HG03439 (cell line): Measurements from ENCODE around the gene PPP1R3F.
"Not testable (repeated sequence)": the region's sequence is repeated elsewhere in the genome, so short reads cannot be mapped to it uniquely, and the experiment has no call there.

Experiments
- ATAC-seq: cut with Tn5 transposase; IDR thresholded peaks from one replicate; pipeline ENCODE4 v1.9.1; 2021; ENCODE audit warnings: mild to moderate bottlenecking, moderate library complexity; ENCODE audit not compliant: unreplicated experiment

PPP1R3F gene

DNA sequence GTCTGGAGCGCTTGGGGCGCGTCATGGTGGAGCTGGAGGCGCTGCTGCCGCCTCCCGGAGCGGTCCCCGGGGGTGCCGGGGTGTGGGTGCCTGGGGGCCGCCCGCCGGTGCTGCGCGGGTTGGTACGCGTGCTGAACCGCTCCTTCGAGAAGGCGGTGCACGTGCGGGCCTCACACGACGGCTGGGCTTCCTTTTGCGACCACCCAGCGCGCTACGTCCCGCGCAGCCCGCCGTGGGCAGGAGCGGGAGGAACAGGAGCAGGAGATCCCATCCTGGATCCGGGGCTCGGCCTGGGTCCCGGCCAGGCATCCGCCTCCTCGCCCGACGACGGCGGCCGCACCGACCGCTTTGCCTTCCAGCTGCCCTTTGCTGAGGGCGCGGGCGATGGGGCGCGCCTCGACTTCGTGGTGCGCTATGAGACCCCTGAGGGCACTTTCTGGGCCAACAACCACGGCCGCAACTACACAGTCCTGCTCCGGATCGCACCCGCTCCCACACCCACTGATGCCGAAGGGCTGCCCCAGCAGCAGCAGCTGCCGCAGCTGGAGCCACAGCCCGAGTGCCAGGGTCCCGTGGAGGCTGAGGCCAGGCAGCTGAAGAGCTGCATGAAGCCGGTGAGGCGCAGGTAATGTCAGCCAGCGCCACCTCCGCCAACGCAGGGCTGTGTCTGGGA, 792 bp downstream of the PPP1R3F start:
- no peak for ATAC-seq

DNA sequence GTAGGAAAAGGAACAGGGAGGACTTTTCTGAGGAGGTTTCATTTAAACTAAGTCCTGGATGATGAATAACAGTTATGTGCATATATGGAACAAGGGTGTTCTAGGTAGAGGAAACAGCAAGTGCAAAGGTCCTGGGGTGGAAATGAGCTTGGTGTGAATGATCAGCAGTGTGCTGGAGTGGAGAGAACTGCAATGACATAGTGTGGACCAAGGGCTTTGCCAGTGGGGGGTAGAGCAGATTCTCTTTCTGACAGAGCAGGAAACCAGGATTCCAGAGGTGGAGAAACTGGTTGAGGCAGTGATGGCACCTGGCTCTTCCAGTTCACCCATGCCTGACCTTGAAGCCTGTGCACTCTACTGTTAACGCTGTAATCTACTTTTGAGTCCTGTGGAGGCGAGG, 1.7 kb downstream of the PPP1R3F start:
- ATAC-seq = no peak

DNA sequence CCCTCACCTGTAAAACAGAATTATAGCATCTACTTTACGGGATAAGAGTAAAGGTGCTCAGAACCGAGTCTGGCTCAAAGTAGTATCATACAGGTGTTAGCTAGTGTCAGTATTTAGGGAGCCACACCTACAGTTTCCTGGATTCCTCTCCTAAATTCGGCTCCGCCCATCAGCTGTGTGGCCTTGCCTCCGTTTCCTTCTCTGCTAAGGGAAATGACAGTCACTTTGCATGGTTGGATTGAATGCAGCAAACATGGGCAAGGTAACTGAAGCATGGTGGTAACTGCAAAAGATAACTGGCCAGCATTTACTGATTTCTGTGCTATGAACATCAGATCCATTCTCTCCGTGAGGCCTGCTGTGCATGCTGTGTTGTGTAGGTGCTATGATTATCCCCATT, 2.8 kb downstream of the PPP1R3F start:
- ATAC-seq = no peak

DNA sequence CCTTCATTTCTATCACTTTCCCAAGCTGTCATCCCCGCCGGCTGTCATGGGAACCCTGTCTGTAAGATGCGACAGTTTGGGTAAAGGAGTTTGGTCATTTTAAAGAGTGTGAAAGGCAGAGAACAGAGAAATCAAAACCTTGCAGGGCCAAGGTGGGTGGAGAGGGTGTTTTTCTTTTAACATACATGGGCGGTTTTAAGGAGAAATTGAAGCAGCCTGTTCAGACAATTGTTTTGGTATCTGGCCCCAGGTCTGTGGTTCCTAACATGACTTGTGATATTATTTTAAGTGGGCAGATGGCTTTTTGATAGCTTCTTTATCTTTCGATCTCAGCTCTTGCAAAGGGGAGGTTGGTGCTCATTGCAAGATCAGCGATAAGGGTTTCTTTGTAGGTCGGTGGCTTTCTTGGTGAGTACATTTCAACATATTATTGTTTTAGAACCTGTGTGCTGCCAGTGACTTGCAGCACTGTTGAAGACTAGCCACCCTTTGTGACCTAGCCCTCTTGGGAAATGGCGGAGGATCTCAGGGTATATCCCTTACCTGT, 3.7 kb downstream of the PPP1R3F start:
- no peak for ATAC-seq

DNA sequence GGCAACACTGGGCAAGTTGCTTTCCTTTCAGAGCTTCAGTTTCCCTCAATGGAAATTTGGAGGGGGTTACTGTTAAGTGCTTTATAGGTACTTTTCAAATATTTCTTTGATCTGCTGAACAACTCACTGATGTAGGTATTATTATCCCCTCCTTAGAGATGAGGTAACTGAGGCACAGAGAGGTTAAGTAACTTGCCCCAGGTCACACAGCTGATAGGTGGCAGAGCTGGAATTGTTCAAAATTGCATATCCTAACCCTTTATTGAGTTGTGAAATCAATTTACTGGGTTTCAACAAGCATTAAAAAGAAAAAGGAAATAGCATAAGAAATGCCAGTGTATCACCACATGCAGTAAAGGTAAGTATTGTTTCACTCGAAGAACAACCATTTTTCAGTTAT, 6.6 kb downstream of the PPP1R3F start:
- no peak for ATAC-seq

DNA sequence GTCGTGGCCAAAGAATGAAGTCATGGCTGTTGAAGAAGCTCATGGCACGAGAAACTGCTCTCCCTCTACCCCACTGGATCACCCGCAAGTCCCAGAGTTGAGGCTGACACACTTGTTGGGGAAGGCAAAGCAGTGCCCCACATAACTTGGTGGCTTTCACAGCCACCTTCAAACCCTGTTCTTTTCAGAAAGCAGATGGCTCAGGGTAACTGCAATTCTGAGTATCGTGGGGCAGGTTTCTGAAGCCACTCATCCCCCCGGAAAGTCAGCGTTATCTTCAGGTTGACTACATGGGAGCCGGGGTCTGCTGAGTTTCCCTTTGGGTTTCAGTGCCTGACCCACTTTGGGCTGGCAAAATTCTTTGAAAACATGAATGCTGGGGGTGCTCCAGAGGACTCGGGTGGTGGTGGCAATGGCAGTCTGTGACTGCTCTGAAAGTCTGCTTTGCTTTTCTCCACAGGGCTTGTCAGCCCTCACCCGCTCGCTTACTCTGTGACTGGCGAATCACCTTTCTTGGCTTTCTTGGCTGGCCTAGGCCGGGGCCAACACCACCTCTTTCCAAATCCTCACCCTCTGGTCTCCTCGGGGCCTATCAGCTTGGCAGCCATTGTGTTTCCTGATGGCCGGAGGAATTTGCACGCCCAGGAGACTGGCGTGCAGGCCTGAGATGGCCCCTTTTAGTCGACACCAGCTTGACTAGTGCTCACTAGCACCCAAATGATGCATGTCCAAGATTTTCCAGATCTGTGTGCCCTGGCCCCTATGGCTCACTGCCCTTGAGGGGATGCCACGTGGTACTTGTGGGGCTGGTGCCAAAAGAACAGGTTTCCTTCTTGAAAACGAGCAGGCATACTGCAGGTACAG, 7.3 kb downstream of the PPP1R3F start:
- ATAC-seq = no peak

DNA sequence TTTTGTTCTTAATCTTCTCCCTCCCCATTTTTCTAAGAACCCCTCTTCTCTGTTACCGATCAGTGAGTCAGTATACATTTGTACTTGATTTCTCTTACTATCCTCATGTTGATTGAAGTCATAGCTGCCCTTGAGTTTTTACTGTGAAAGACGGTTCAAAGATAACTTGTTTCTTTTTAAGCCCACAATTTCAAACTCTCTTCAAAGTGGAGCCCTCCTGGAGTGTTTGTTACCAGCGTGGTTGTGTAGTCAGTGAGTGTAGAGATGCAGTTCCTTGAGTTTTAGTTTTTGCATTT, 7.9 kb downstream of the PPP1R3F start:
- ATAC-seq = no peak

DNA sequence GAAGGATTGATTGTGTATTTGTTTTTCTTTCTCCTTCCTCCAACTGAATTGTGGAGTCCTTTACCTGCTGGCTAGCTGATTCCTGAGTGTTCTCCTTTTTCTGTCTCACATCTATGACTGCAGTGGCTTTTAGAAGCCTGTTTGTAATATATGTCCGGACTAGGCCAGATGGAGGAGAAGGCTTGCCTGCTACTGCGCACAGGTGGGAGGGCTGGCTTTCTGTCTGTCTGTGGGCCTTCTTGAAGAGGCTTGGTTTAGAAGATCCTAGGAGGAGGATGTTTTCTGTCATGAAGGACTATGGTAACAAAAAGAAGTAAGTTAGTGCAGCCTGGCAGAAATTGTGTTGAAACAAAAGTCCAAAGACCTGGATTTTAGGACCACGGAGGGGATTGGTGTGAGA, 8.5 kb downstream of the PPP1R3F start:
- no peak for ATAC-seq

DNA sequence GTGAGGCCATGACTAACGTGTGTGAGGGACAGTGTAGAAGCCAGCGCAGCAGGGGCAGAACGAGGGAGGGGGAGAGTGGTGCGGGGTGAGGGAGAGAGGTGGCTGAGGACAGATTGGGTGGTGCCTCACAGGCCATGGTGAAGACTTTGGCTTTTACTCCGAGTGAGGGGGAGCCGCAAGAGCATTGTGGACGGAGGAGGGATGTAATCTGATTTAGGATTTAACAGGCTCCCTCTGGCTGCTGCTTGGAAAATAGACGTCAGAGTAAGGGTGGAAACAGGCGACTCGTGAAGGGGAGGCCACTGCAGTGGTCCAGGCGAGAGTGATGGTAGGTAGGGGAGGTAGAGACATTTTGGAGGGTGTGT, 13.0 kb downstream of the PPP1R3F start:
- ATAC-seq = no peak

DNA sequence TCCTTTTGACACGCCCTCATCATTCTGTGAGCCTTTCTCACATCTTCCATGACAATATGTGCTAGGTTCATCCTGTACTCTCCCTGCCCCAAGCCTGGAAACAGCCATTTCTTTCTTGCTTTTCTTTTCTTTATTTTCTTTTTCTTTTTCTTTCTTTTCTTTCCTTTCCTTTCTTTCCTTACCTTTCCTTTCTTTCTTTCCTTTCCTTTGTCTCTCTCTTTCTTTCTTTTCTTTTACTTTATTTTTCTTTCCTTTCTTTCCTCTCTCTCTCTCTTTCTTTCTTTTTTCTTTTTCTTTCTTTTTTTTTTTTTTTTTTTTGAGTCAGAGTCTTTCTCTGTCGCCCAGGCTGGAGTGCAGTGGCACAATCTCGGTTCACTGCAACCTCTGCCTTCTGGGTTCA, 14.6 kb downstream of the PPP1R3F start:
- ATAC-seq = no peak

DNA sequence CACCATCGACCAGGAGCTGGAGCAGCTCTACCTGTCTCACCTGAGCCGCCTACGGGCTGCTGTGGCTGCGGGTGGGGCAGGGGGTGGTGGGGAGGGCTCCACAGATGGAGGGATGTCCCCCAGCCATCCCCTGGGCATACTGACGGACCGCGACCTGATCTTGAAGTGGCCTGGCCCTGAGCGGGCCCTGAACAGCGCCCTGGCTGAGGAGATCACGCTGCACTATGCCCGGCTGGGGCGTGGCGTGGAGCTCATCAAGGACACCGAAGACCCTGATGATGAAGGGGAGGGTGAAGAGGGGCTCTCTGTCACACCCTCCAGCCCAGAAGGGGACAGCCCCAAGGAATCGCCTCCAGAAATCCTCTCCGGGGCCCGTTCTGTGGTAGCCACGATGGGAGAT, 16.5 kb downstream of the PPP1R3F start:
- ATAC-seq = no peak

DNA sequence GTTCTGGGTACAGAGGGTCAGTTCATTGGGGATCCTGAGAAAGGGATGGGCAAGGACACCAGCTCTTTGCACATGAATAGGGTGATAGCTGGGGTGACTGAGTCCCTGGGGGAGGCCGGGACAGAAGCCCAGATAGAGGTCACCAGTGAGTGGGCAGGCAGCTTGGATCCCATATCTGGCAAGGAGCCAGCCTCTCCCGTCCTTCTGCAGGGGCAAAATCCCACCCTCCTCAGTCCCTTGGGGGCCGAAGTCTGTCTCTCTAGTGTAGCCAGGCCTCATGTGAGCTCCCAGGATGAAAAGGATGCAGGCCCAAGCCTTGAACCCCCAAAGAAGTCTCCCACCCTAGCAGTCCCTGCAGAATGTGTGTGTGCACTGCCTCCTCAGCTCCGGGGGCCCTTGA, 17.0 kb downstream of the PPP1R3F start:
- no peak for ATAC-seq

DNA sequence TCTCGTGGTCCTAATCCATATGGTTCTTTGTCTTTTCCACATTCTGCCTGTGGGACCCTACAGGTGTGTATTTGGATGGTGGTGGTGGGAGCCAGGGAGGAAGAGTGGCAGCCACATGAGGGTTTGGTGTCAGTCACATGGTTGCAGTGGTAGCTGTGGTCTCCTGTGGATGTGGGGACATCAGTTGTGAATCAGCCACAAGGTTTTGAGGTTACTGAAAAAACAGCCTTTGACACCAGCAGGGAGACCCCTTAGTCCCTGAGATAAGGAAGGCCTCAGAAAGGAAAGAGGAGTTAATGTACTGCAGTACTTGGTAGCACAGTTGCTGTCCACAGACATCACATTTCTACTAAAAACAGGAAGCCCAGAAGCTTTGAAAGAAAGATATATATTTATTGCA, 18.1 kb downstream of the PPP1R3F start:
- no peak for ATAC-seq

DNA sequence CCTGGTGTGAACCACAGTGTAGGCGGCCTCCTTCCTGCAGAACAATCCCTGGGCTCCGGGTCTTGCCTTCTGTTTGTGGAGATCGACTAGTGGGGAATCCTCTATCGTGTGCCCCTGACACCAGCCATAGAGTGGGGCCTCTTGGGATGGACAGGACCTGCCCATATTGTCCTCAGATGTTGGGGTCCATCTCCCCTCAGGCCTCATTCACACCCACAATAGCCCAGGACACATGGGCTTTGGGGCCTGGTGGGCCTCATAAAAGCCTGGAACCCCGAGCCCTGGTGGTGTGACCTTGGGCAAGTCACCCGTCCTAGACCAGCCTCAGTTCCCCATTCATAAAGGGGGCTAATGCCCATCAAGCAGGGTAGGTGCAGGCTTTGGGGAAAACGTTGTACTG, 20.6 kb downstream of the PPP1R3F start:
- no peak for ATAC-seq

DNA sequence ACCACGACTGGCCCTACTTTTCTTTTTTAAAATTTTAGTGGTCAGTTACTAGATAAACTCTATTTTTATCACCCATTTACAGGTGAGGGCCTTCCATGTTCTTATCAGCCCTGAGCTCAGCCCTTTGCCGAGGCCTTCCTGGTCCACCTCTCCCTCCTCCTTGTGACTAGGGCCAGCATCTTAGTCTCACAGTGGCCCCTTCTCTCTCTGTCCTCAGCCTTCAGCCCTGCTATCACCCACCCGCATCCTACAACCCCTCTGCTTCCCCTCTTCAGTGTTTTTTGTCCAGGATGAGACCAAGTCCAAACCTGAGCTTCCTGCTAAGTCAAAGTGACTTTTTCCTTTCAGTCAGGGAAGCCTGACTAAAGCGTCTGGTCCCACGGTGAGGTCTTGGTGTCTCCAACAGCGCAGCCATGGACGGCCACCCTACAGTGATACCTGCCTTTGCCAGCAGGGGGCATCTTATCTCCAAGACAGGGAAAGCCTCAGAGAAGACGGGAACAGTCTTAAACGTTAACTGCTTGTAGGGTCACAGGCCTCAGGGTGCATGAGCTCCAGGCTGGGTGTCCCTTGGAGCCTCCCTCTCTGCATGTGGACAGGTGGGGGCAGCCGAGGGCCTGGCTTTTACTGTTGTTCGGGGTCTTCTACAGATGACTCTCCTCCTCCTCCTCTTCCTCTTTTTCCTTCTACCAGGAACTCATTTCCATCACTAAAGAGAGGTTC, 22.2 kb downstream of the PPP1R3F start:
- no peak for ATAC-seq

DNA sequence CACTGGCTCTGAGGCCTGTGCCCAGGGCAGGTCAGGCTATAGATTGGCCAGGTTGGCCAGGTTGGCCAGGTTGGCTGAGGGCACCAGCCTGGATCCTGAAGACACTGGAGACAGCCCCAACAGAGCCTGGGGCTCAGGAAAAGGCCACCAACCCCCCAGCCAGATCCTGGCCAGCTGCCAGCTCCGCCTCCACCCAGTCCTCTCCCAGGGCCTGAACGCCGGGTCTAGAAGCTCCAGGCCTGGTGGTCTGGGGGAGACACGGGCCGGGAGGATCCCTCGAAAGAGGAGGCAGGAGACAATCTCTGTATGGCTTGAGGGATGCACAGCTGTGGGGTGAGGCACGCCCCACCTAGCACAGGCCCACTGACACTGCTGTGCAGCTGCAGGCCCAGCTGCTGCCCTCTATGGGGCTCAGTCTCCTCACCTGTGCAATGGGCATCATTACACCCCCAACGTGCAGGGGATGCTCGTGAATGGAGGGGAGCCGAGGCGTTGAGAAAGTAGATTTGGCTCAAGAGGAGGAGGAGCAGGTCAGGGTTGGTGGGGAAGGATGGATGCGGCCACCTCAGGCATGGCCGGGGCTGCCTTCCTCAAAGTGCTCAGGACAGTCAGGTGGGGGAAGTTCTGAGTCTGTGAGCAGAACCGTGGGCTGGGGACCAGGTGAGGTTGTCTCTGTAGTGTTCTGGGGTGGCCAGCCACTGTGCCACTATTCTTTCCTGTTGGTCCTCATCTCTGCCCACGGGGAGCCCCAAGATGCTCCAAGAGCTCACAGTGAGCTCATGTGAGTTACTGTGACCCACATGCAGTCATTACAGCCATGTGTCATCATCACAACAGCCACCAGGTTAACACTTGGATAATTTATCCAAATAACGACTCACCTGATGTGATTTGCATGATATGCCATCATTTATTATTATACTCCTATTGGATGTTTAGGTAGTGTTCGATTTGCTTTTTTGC, 23.1 kb downstream of the PPP1R3F start:
- no peak for ATAC-seq

DNA sequence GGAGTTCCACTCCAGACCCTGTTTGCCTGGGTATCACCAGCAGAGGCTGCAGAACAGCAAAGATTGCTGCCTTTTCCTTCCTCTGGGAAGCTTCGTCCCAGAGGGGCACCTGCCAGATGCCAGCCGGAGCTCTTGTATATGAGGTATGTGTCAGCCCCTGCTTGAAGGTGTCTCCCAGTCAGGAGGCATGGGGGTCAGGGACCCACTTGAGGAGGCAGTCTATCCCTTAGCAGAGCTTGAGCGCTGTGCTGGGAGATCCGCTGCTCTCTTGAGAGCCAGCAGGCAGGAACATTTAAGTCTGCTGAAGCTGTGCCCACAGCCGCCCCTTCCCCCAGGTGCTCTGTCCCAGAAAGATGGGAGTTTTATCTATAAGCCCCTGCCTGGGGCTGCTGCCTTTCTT, 29.7 kb downstream of the PPP1R3F start:
- ATAC-seq = not testable (repeated sequence)

DNA sequence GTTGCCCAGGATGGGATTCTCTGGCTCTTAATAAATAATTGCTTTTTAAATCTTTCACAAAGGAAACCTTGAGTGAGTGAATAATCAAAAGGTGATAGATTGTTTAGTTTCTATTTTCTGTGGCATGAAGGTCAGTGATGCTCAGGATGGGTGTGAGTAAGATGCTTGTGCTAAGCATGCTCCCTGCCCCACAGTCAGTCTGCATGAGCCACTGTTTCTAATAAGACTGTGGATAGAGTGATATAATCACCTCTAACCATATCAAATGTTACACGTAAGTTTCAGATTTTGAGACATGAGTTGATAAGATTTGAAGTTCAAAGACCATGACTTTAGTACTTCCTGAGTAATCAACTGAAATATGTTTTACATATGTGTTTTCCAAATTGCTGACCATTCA, 31.1 kb downstream of the PPP1R3F start:
- ATAC-seq = no peak

DNA sequence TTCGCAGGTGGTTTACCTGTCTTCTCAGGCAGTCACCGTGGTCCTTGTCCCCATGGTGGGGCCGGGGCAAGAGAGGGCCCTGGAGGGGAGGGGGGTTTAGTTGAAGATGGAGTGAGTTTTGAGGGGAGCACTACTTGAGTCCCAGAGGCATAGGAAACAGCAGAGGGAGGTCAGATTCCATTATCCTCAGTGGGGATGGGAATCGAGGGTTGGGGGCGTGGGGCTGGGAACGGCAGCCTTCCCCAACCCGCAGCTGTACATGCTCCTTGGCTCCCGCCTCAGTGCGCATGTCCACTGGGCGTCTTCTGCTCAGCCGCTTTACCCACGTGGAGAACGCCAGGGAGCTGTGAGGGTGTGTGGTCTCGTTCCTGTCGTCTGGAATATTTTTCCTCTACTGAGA, 33.8 kb downstream of the PPP1R3F start, which contains the start of gene GAGE10:
Gene GAGE10, plus strand, starts transcription at position 301 of the 400 bp plus-strand sequence. CDS start 1,214 bp downstream, outside the sequence.
- no peak for ATAC-seq

DNA sequence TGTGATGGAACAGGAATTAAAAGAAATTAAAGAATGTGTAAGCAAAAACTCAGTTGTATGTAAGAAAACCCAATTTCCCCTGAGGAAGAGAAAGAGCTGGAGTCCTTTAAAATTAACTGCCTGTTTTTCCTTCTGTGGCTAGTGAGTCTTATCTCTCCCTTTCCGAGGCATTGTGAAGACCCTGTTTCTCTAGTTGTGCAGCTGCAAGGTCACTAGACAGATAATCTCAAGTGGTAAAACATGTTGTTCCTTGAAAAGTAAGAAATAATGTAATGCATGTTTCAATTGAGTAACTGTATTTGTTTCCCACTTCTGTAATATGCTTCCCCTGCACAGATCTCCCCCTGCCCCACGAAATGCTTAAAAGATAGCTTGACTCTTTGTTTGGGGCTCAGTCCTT, 38.2 kb downstream of the PPP1R3F start:
- not testable (repeated sequence) for ATAC-seq
